ENCODE results near the gene KCNMA1. TPM values are rescaled to one million over a fixed set of nuclear protein-coding genes. Genes with fewer than 3 reads are reported as not detected.

The KCNMA1 gene
- total and polyA plus RNA-seq, 10 of the 15 experiments (the other 5 are each of a cell fraction or from before 2014, with no cell fraction given): 8.5 to 77.0 (median 21.3) TPM

GRCh38 chr10:77028042-77028441, 609.6 kb downstream of the KCNMA1 start:
- no peak overlapping the region for H3K27ac ChIP-seq (ENCODE audit: control insufficient read depth, insufficient read depth)
- no peak overlapping the region for H3K9ac ChIP-seq (ENCODE audit: control insufficient read depth, insufficient read depth, low read length)
- DNase-seq (ENCODE audit: low read depth, low spot score): no peak
- ChIA-PET SMC1A (ENCODE audit: uncharacterized antibody, unreplicated experiment) (interaction anchor here (1.2 to 2.0 kb wide), 4 partner anchors 20 to 81 kb away, joined by 3 to 11 read pairs (median 4); no protein-coding TSS in a partner anchor), RAD21 (ENCODE audit: unreplicated experiment) (interaction anchor here (1.4 to 2.2 kb wide), 3 partner anchors 16 to 20 kb away, joined by 4 to 6 read pairs (median 5); no protein-coding TSS in a partner anchor), CTCF (interaction anchor here (1.2 to 4.8 kb wide), 5 partner anchors 10 to 1002 kb away, joined by 3 to 34 read pairs (median 3); partner anchors contain the start of gene POLR3A), POLR2A (no interaction called here)
- H3K79me2 ChIP-seq (ENCODE audit: control insufficient read depth, insufficient read depth, low read length): no peaks in the 10 kb centered on the region
- H3K9me3 ChIP-seq (replicated peaks; ENCODE audit: control insufficient read depth, insufficient read depth, low read length): no peaks in the 10 kb centered on the region
- no peaks in the 10 kb centered on the region for H3K27me3 ChIP-seq (replicated peaks in 1 of 2; ENCODE audit: control insufficient read depth in 2 of 2, insufficient read depth in 2 of 2, low read length in 1 of 2)
- no peak for ATAC-seq
- no peaks in the 10 kb centered on the region for H3K4me1 ChIP-seq (ENCODE audit: control insufficient read depth, insufficient read depth, low read length)
- no peaks in the 10 kb centered on the region for H3K36me3 ChIP-seq (ENCODE audit: control insufficient read depth in 2 of 2, insufficient read depth in 2 of 2, low read length in 1 of 2)
- TF ChIP-seq SMAD1 (IDR thresholded peaks at IDR 0.05; ENCODE audit: low read depth, partially characterized antibody): no peak
- no peak for TF ChIP-seq SPI1 (IDR thresholded peaks at IDR 0.05; ENCODE audit: borderline replicate concordance, insufficient read depth, low read depth, low read length)
- TF ChIP-seq HDGF (IDR thresholded peaks at IDR 0.05): no peak
- no peak for TF ChIP-seq BRCA1 (IDR thresholded peaks at IDR 0.05; ENCODE audit: low read depth, low read length)
- no peak for TF ChIP-seq STAT1 (conservative IDR thresholded peaks at IDR 0.05)
- no peak for TF ChIP-seq MAX (IDR thresholded peaks at IDR 0.05; ENCODE audit: low read depth, low read length)
- no peak for TF ChIP-seq TAF1 (IDR thresholded peaks at IDR 0.05; ENCODE audit: borderline replicate concordance, low read depth, low read length)
- TF ChIP-seq REST (IDR thresholded peaks at IDR 0.05; ENCODE audit: low read depth, low read length): no peak
- no peak for TF ChIP-seq POLR2A (IDR thresholded peaks at IDR 0.05; ENCODE audit: low read depth, low read length)
- no peak for TF ChIP-seq BHLHE40 (IDR thresholded peaks at IDR 0.05; ENCODE audit: borderline replicate concordance in 1 of 2, low read depth in 2 of 2, low read length in 1 of 2)
- in situ Hi-C loops (cut with MboI): no loop called here
- H2AFZ ChIP-seq (ENCODE audit: control insufficient read depth, low read depth, low read length): no peak overlapping the region
- H4K20me1 ChIP-seq (ENCODE audit: control insufficient read depth, insufficient read depth): no peaks in the 10 kb centered on the region
- no peak overlapping the region for H3K4me2 ChIP-seq (ENCODE audit: control insufficient read depth, insufficient read depth)
- BruUV-seq (replicated peaks): no TSS peak
- intact Hi-C loops (cut with micrococcal nuclease; ENCODE audit: unreplicated experiment): no loop called here
- no peak for FAIRE-seq
- WGBS (ENCODE audit: insufficient coverage, insufficient replicate concordance, low lambda C conversion rate, missing lambda C conversion rate): 34% methylated on average over 6 of the region's 6 CpGs
- no peak overlapping the region for H3K4me3 ChIP-seq
